Measurements from ENCODE around the gene MAFG. TPM values are rescaled to one million over a fixed set of nuclear protein-coding genes. Genes with fewer than 3 reads are reported as not detected.

MAFG gene
- total and polyA plus RNA-seq, 2 of the 13 experiments (the other 11 are each of a cell fraction or from before 2014, with no cell fraction given): 14.5 to 20.0 TPM

- TF ChIP-seq ZNF121 (CRISPR knock-in tag; IDR thresholded peaks at IDR 0.05) (no peak), PAF1 (CRISPR knock-in tag; IDR thresholded peaks at IDR 0.05) (no peak), RXRA (CRISPR knock-in tag; IDR thresholded peaks at IDR 0.05) (peak; percentile 52; the same call in 1 of the 2 replicates), ZNF205 (CRISPR knock-in tag; IDR thresholded peaks at IDR 0.05) (no peak), ZFAT (CRISPR knock-in tag; conservative IDR thresholded peaks at IDR 0.05) (no peak), ZNF180 (CRISPR knock-in tag; IDR thresholded peaks at IDR 0.05; ENCODE audit: borderline replicate concordance, low read depth) (no peak), ZNF12 (CRISPR knock-in tag; IDR thresholded peaks at IDR 0.05) (no peak), HOXA5 (CRISPR knock-in tag; IDR thresholded peaks at IDR 0.05) (no peak), TAF15 (IDR thresholded peaks at IDR 0.05; ENCODE audit: low read depth, low read length, poor library complexity, severe bottlenecking) (no peak), ZSCAN25 (CRISPR knock-in tag; IDR thresholded peaks at IDR 0.05) (no peak), TMF1 (CRISPR knock-in tag; IDR thresholded peaks at IDR 0.05; ENCODE audit: low read depth) (no peak), RXRB (CRISPR knock-in tag; IDR thresholded peaks at IDR 0.05; ENCODE audit: borderline replicate concordance) (no peak), SMYD3 (CRISPR knock-in tag; IDR thresholded peaks at IDR 0.05) (no peak), IKZF5 (CRISPR knock-in tag; IDR thresholded peaks at IDR 0.05) (no peak), ZFX (CRISPR knock-in tag; IDR thresholded peaks at IDR 0.05; ENCODE audit: low read depth) (peak; percentile 27), ZNF484 (CRISPR knock-in tag; IDR thresholded peaks at IDR 0.05; ENCODE audit: borderline replicate concordance, low read depth) (no peak), ZNF337 (CRISPR knock-in tag; IDR thresholded peaks at IDR 0.05; ENCODE audit: borderline replicate concordance, low read depth) (no peak), ZNF800 (CRISPR knock-in tag; IDR thresholded peaks at IDR 0.05) (0 out of 2 replicates have a peak, but pooled peaks have one; percentile 38), PHB2 (IDR thresholded peaks at IDR 0.05; ENCODE audit: partially characterized antibody) (no peak), ZNF530 (CRISPR knock-in tag; IDR thresholded peaks at IDR 0.05; ENCODE audit: low read depth) (no peak), SMARCE1 (IDR thresholded peaks at IDR 0.05; ENCODE audit: borderline replicate concordance) (no peak), ZNF629 (CRISPR knock-in tag; conservative IDR thresholded peaks at IDR 0.05) (no peak), ZNF281 (CRISPR knock-in tag; IDR thresholded peaks at IDR 0.05; ENCODE audit: borderline replicate concordance) (no peak), SIN3B (IDR thresholded peaks at IDR 0.05; ENCODE audit: low read length) (no peak; the same call in 1 of the 2 replicates), NFATC3 (CRISPR knock-in tag; IDR thresholded peaks at IDR 0.05) (peak; percentile 38; the same call in 1 of the 2 replicates), ZNF235 (CRISPR knock-in tag; IDR thresholded peaks at IDR 0.05; ENCODE audit: borderline replicate concordance) (no peak)
Measured at GRCh38 chr17:81890447-81891302, 36.9 kb downstream of the MAFG start (continued).

All from HepG2 (cell line).